Activated CD4-positive, alpha-beta memory T cell treated with anti-CD3 and anti-CD28 coated beads for 36 hours (primary cell): ENCODE measurements around the gene IMMP2L. TPM values are rescaled to one million over a fixed set of nuclear protein-coding genes. Genes with fewer than 3 reads are reported as not detected.

Source experiments
- CTCF ChIA-PET: fragments of 350-600 bp; sonication (Branson Sonifier 250); formaldehyde crosslinking; loops from one replicate; lab custom pipeline; 2021; ENCODE audit warnings: antibody characterized with exemption, inconsistent platforms; lab: Charles Lee
- POLR2A ChIA-PET: fragments of 350-600 bp; sonication (Branson Sonifier 250); formaldehyde crosslinking; loops from one replicate; lab custom pipeline; 2021; ENCODE audit warnings: antibody characterized with exemption; lab: Charles Lee
- DNase-seq: peaks from one replicate; pipeline ENCODE4 v3.0.0-alpha.2; 2020
- H3K27ac Mint-ChIP-seq: one replicate; pipeline ENCODE4 v1.8.0; 2021; ENCODE audit warnings: mixed read lengths
- H3K27me3 Mint-ChIP-seq: one replicate; pipeline ENCODE4 v1.8.0; 2021; ENCODE audit warnings: mixed read lengths
- H3K36me3 Mint-ChIP-seq: one replicate; pipeline ENCODE4 v1.8.0; 2021; ENCODE audit warnings: mixed read lengths
- H3K4me1 Mint-ChIP-seq: one replicate; pipeline ENCODE4 v1.8.0; 2021; ENCODE audit warnings: low read depth, mixed read lengths
- H3K4me3 Mint-ChIP-seq: one replicate; pipeline ENCODE4 v1.8.0; 2021; ENCODE audit warnings: mild to moderate bottlenecking, mixed read lengths
- H3K9me3 Mint-ChIP-seq: one replicate; pipeline ENCODE4 v1.8.0; 2021; ENCODE audit warnings: mixed read lengths
- intact Hi-C: fragments of 100-400 bp; cut with micrococcal nuclease; formaldehyde crosslinking; loops from one replicate; pipeline ENCODE4 v1.15.1; 2023
- total RNA-seq, 2 experiments: library from RNA; stranded (reverse); gene quantifications; one replicate each; pipeline ENCODE4 v1.2.3, GENCODE V29; 2021

Gene IMMP2L
- total RNA-seq, 2 experiments from 2014 or later = 14.4 to 20.5 TPM

- intact Hi-C loops = no loop called here
- DNase-seq = no peak
- H3K27me3 Mint-ChIP-seq = no peaks in the 10 kb centered on the region
- H3K27ac Mint-ChIP-seq = no peak overlapping the region
- no peaks in the 10 kb centered on the region for H3K9me3 Mint-ChIP-seq
- H3K36me3 Mint-ChIP-seq = no peaks in the 10 kb centered on the region
- ChIA-PET POLR2A (interaction anchor here (0.7 kb wide), 1 partner anchor 180 kb away, joined by 3 read pairs; no protein-coding TSS in a partner anchor), CTCF (no interaction called here)
- no peak overlapping the region for H3K4me3 Mint-ChIP-seq
- peaks cover 3% of the 10 kb centered on the region for H3K4me1 Mint-ChIP-seq
Observed at GRCh38 chr7:110780712-110781111, 781.6 kb downstream of the IMMP2L start.

GRCh38 chr7:110779339-110779738, 783.0 kb downstream of the IMMP2L start:
- H3K27me3 Mint-ChIP-seq = no peaks in the 10 kb centered on the region
- no peaks in the 10 kb centered on the region for H3K36me3 Mint-ChIP-seq
- no peak overlapping the region for H3K27ac Mint-ChIP-seq
- CTCF ChIA-PET = no interaction called here
- peaks cover 3% of the 10 kb centered on the region for H3K4me1 Mint-ChIP-seq
- DNase-seq = no peak
- POLR2A ChIA-PET = no interaction called here
- no peaks in the 10 kb centered on the region for H3K9me3 Mint-ChIP-seq
- no peak overlapping the region for H3K4me3 Mint-ChIP-seq
- intact Hi-C loops = no loop called here

- no peak overlapping the region for H3K4me3 Mint-ChIP-seq
- no peaks in the 10 kb centered on the region for H3K27me3 Mint-ChIP-seq
- H3K9me3 Mint-ChIP-seq = no peaks in the 10 kb centered on the region
- peaks cover 3% of the 10 kb centered on the region for H3K4me1 Mint-ChIP-seq
- no peak overlapping the region for H3K27ac Mint-ChIP-seq
- ChIA-PET CTCF (no interaction called here), POLR2A (no interaction called here)
- intact Hi-C loops = no loop called here
- no peak for DNase-seq
- H3K36me3 Mint-ChIP-seq = no peaks in the 10 kb centered on the region
Observed at GRCh38 chr7:110775046-110775445, 787.2 kb downstream of the IMMP2L start.

GRCh38 chr7:110774071-110774470, 788.2 kb downstream of the IMMP2L start:
- ChIA-PET CTCF (interaction anchor here (0.6 kb wide), 1 partner anchor 317 kb away, joined by 3 read pairs; no protein-coding TSS in a partner anchor), POLR2A (no interaction called here)
- Mint-ChIP-seq H3K4me3 (no peak overlapping the region), H3K9me3 (no peaks in the 10 kb centered on the region), H3K27me3 (no peaks in the 10 kb centered on the region), H3K4me1 (no peaks in the 10 kb centered on the region), H3K36me3 (no peaks in the 10 kb centered on the region), H3K27ac (no peak overlapping the region)
- intact Hi-C loops = no loop called here
- no peak for DNase-seq

GRCh38 chr7:110772615-110773014, 789.7 kb downstream of the IMMP2L start:
- CTCF ChIA-PET = no interaction called here

GRCh38 chr7:110771717-110772116, 790.6 kb downstream of the IMMP2L start:
- Mint-ChIP-seq H3K4me3 (no peak overlapping the region), H3K36me3 (no peaks in the 10 kb centered on the region), H3K27ac (no peak overlapping the region), H3K4me1 (no peaks in the 10 kb centered on the region), H3K27me3 (no peaks in the 10 kb centered on the region), H3K9me3 (no peaks in the 10 kb centered on the region)
- ChIA-PET POLR2A (no interaction called here), CTCF (no interaction called here)
- intact Hi-C loops = no loop called here
- DNase-seq = no peak

More at GRCh38 chr7:110772615-110773014, 789.7 kb downstream of the IMMP2L start:
- no peak overlapping the region for H3K4me3 Mint-ChIP-seq
- no peaks in the 10 kb centered on the region for H3K36me3 Mint-ChIP-seq
- POLR2A ChIA-PET = no interaction called here
- H3K9me3 Mint-ChIP-seq = no peaks in the 10 kb centered on the region
- H3K27ac Mint-ChIP-seq = no peak overlapping the region
- no peaks in the 10 kb centered on the region for H3K4me1 Mint-ChIP-seq
- intact Hi-C loops = no loop called here
- no peak for DNase-seq
- no peaks in the 10 kb centered on the region for H3K27me3 Mint-ChIP-seq

GRCh38 chr7:110767550-110768110, 794.7 kb downstream of the IMMP2L start:
- H3K4me1 Mint-ChIP-seq = no peaks in the 10 kb centered on the region
- no peak overlapping the region for H3K4me3 Mint-ChIP-seq
- ChIA-PET POLR2A (no interaction called here), CTCF (no interaction called here)
- H3K27ac Mint-ChIP-seq = no peak overlapping the region
- intact Hi-C loops = no loop called here
- H3K9me3 Mint-ChIP-seq = no peaks in the 10 kb centered on the region
- no peak for DNase-seq
- H3K27me3 Mint-ChIP-seq = no peaks in the 10 kb centered on the region
- H3K36me3 Mint-ChIP-seq = no peaks in the 10 kb centered on the region

- H3K27ac Mint-ChIP-seq = no peak overlapping the region
- no peaks in the 10 kb centered on the region for H3K36me3 Mint-ChIP-seq
- ChIA-PET POLR2A (no interaction called here), CTCF (no interaction called here)
- H3K9me3 Mint-ChIP-seq = no peaks in the 10 kb centered on the region
- no peak for DNase-seq
- H3K4me1 Mint-ChIP-seq = no peaks in the 10 kb centered on the region
- intact Hi-C loops = no loop called here
- H3K27me3 Mint-ChIP-seq = no peaks in the 10 kb centered on the region
- no peak overlapping the region for H3K4me3 Mint-ChIP-seq
Observed at GRCh38 chr7:110766864-110767263, 795.4 kb downstream of the IMMP2L start.

GRCh38 chr7:110764852-110765251, 797.4 kb downstream of the IMMP2L start:
- Mint-ChIP-seq H3K4me3 (no peak overlapping the region), H3K27me3 (no peaks in the 10 kb centered on the region), H3K9me3 (no peaks in the 10 kb centered on the region), H3K4me1 (no peaks in the 10 kb centered on the region), H3K27ac (no peak overlapping the region), H3K36me3 (no peaks in the 10 kb centered on the region)
- ChIA-PET POLR2A (no interaction called here), CTCF (no interaction called here)
- no peak for DNase-seq
- intact Hi-C loops = no loop called here

GRCh38 chr7:110762546-110763225, 799.6 kb downstream of the IMMP2L start:
- Mint-ChIP-seq H3K4me1 (no peaks in the 10 kb centered on the region), H3K36me3 (no peaks in the 10 kb centered on the region)
- POLR2A ChIA-PET = no interaction called here

GRCh38 chr7:110760341-110760740, 802.0 kb downstream of the IMMP2L start:
- Mint-ChIP-seq H3K27ac (no peak overlapping the region), H3K4me1 (no peaks in the 10 kb centered on the region), H3K27me3 (no peaks in the 10 kb centered on the region), H3K4me3 (no peak overlapping the region), H3K36me3 (no peaks in the 10 kb centered on the region), H3K9me3 (no peaks in the 10 kb centered on the region)
- CTCF ChIA-PET = no interaction called here
- intact Hi-C loops = no loop called here
- POLR2A ChIA-PET = no interaction called here
- no peak for DNase-seq

More at GRCh38 chr7:110762546-110763225, 799.6 kb downstream of the IMMP2L start:
- DNase-seq = no peak
- CTCF ChIA-PET = no interaction called here
- Mint-ChIP-seq H3K27me3 (no peaks in the 10 kb centered on the region), H3K9me3 (no peaks in the 10 kb centered on the region), H3K27ac (no peak overlapping the region), H3K4me3 (no peak overlapping the region)
- intact Hi-C loops = no loop called here

GRCh38 chr7:110759069-110759468, 803.2 kb downstream of the IMMP2L start:
- Mint-ChIP-seq H3K27ac (no peak overlapping the region), H3K9me3 (no peaks in the 10 kb centered on the region), H3K4me1 (no peaks in the 10 kb centered on the region), H3K4me3 (no peak overlapping the region), H3K36me3 (no peaks in the 10 kb centered on the region), H3K27me3 (no peaks in the 10 kb centered on the region)
- POLR2A ChIA-PET = no interaction called here
- no peak for DNase-seq
- intact Hi-C loops = no loop called here
- CTCF ChIA-PET = no interaction called here

- no peak overlapping the region for H3K27ac Mint-ChIP-seq
- POLR2A ChIA-PET = no interaction called here
- intact Hi-C loops = no loop called here
- no peaks in the 10 kb centered on the region for H3K4me1 Mint-ChIP-seq
- no peak overlapping the region for H3K4me3 Mint-ChIP-seq
- CTCF ChIA-PET = no interaction called here
- H3K9me3 Mint-ChIP-seq = no peaks in the 10 kb centered on the region
- no peak for DNase-seq
- H3K27me3 Mint-ChIP-seq = no peaks in the 10 kb centered on the region
- no peaks in the 10 kb centered on the region for H3K36me3 Mint-ChIP-seq
Observed at GRCh38 chr7:110754649-110755048, 807.6 kb downstream of the IMMP2L start.
